ENCODE data around the gene SF3B5. TPM values are rescaled to one million over a fixed set of nuclear protein-coding genes. Genes with fewer than 3 reads are reported as not detected.

SF3B5 gene
- total RNA-seq, 1 experiment from 2014 or later, result 139 TPM

DNA sequence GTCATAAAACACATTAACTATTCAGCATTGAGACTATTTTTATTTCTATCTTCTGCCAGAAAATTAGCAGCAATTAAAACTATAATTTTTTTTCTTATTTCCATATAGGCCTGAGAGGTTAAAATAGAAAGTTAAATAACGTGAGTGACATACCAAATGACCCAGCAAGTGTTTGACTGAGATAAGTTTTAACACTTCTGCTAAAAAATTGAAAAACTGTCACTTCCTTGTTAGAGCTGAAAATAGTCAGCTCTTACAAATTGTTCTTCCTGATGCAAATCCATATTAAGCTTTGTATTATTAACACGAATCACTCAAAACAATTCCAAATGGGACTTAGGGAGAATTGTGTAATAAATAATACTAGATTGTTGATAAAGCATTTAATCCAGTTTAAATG is 28.5 kb upstream of the SF3B5 start:
- H2AFZ ChIP-seq (ENCODE audit: low read length), result no peak overlapping the region
- H4K20me1 ChIP-seq (ENCODE audit: low read length), result no peaks in the 10 kb centered on the region
- H3K27me3 ChIP-seq (ENCODE audit: low read length), result no peaks in the 10 kb centered on the region
- H3K27ac ChIP-seq (ENCODE audit: low read length), result no peak overlapping the region
- no peaks in the 10 kb centered on the region for H3K9me2 ChIP-seq (replicated peaks; ENCODE audit: low read length)
- no peaks in the 10 kb centered on the region for H3F3A ChIP-seq (ENCODE audit: low read length, unreplicated experiment)
- no peaks in the 10 kb centered on the region for H3K9me3 ChIP-seq (ENCODE audit: low read length)
- intact Hi-C loops (cut with micrococcal nuclease), result no loop called here
- ATAC-seq, result no peak
- H3K36me3 ChIP-seq (ENCODE audit: low read depth, low read length), result no peaks in the 10 kb centered on the region
- no peak for DNase-seq
- no TSS peak for BruUV-seq (replicated peaks)
- TF ChIP-seq, protein P1, sequence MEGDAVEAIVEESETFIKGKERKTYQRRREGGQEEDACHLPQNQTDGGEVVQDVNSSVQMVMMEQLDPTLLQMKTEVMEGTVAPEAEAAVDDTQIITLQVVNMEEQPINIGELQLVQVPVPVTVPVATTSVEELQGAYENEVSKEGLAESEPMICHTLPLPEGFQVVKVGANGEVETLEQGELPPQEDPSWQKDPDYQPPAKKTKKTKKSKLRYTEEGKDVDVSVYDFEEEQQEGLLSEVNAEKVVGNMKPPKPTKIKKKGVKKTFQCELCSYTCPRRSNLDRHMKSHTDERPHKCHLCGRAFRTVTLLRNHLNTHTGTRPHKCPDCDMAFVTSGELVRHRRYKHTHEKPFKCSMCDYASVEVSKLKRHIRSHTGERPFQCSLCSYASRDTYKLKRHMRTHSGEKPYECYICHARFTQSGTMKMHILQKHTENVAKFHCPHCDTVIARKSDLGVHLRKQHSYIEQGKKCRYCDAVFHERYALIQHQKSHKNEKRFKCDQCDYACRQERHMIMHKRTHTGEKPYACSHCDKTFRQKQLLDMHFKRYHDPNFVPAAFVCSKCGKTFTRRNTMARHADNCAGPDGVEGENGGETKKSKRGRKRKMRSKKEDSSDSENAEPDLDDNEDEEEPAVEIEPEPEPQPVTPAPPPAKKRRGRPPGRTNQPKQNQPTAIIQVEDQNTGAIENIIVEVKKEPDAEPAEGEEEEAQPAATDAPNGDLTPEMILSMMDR (conservative IDR thresholded peaks at IDR 0.05; ENCODE audit: low read depth, low read length), result no peak
- TF ChIP-seq EZH2 (IDR thresholded peaks at IDR 0.05; ENCODE audit: low read length, unreplicated experiment) (no peak), EZH2phosphoT487 (IDR thresholded peaks at IDR 0.05; ENCODE audit: borderline replicate concordance, low read length) (no peak)
- ChIA-PET CTCF (interaction anchor here (0.5 kb wide), 1 partner anchor 59 kb away, joined by 4 read pairs; no protein-coding TSS in a partner anchor), POLR2A (ENCODE audit: unreplicated experiment) (interaction anchor here (0.8 kb wide), 1 partner anchor 28 kb away, joined by 3 read pairs; no protein-coding TSS in a partner anchor)
- H3K79me2 ChIP-seq (ENCODE audit: low read length), result no peaks in the 10 kb centered on the region
- H3K9ac ChIP-seq (ENCODE audit: low read length), result no peak overlapping the region
- no peak overlapping the region for H3K4me3 ChIP-seq (ENCODE audit: low read length)
- no peak overlapping the region for H3K4me2 ChIP-seq (ENCODE audit: low read length)
- H3K4me1 ChIP-seq (ENCODE audit: insufficient read depth, low read length), result no peaks in the 10 kb centered on the region

DNA sequence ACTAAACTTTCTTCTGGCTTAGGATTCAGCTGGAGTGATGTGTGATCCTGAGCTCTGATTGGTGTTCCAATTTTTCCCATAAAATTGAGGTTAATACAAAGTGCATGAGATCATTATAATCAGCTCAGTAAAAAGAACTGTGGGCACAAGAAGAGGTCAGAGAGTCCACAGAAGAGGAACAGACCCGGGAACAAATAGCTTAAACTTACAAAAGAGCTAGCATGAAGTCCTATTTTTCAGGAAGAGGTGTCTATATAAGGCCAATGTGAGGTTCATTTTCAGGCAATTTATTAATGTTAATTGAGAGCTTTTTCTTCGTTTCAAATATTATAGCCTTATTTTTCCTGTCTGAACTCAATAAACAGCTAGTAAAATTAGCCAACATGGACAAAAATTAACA is 28.0 kb upstream of the SF3B5 start:
- ATAC-seq (no peak), DNase-seq (no peak)
- ChIA-PET POLR2A (ENCODE audit: unreplicated experiment) (no interaction called here), CTCF (interaction anchor here (0.5 kb wide), 1 partner anchor 58 kb away, joined by 4 read pairs; no protein-coding TSS in a partner anchor)
- no peaks in the 10 kb centered on the region for H3F3A ChIP-seq (ENCODE audit: low read length, unreplicated experiment)
- H3K79me2 ChIP-seq (ENCODE audit: low read length), result no peaks in the 10 kb centered on the region
- H3K4me2 ChIP-seq (ENCODE audit: low read length), result no peak overlapping the region
- no peaks in the 10 kb centered on the region for H3K9me3 ChIP-seq (ENCODE audit: low read length)
- H3K27me3 ChIP-seq (ENCODE audit: low read length), result no peaks in the 10 kb centered on the region
- no TSS peak for BruUV-seq (replicated peaks)
- H3K4me1 ChIP-seq (ENCODE audit: insufficient read depth, low read length), result no peaks in the 10 kb centered on the region
- H3K4me3 ChIP-seq (ENCODE audit: low read length), result no peak overlapping the region
- no peak overlapping the region for H3K27ac ChIP-seq (ENCODE audit: low read length)
- H4K20me1 ChIP-seq (ENCODE audit: low read length), result no peaks in the 10 kb centered on the region
- H3K9me2 ChIP-seq (replicated peaks; ENCODE audit: low read length), result no peaks in the 10 kb centered on the region
- H3K9ac ChIP-seq (ENCODE audit: low read length), result no peak overlapping the region
- no peak overlapping the region for H2AFZ ChIP-seq (ENCODE audit: low read length)
- intact Hi-C loops (cut with micrococcal nuclease), result no loop called here
- TF ChIP-seq, protein P1 (conservative IDR thresholded peaks at IDR 0.05; ENCODE audit: low read depth, low read length), result no peak
- no peak for TF ChIP-seq EZH2 (IDR thresholded peaks at IDR 0.05; ENCODE audit: low read length, unreplicated experiment)
- no peak for TF ChIP-seq EZH2phosphoT487 (IDR thresholded peaks at IDR 0.05; ENCODE audit: borderline replicate concordance, low read length)
- H3K36me3 ChIP-seq (ENCODE audit: low read depth, low read length), result no peaks in the 10 kb centered on the region

DNA sequence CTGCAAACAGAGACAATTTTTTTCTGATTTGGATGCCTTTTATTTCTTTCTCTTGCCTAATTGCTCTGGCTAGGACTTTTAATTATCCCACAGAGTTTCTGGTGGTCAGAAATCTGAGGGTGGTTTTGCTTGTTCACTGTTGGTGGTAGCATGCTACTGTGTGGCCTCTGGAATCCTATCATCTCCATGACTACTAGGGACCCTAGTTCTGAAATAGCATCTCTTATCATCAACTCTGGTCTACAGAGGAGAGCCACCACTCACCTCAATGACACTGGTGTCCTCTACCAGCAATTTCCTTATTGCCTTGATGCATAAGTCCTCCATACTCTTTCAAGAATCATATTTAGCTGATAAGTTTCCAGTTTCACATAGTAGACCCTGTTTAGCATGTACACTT is 27.5 kb upstream of the SF3B5 start:
- CTCF ChIA-PET, result no interaction called here
- Histone ChIP-seq H3K9me2 (replicated peaks; ENCODE audit: low read length) (no peaks in the 10 kb centered on the region), H3K4me1 (ENCODE audit: insufficient read depth, low read length) (no peaks in the 10 kb centered on the region), H2AFZ (ENCODE audit: low read length) (no peak overlapping the region), H3K79me2 (ENCODE audit: low read length) (no peaks in the 10 kb centered on the region), H3K36me3 (ENCODE audit: low read depth, low read length) (no peaks in the 10 kb centered on the region), H3K4me3 (ENCODE audit: low read length) (no peak overlapping the region), H4K20me1 (ENCODE audit: low read length) (no peaks in the 10 kb centered on the region), H3K27me3 (ENCODE audit: low read length) (no peaks in the 10 kb centered on the region), H3K9me3 (ENCODE audit: low read length) (no peaks in the 10 kb centered on the region), H3K4me2 (ENCODE audit: low read length) (no peak overlapping the region), H3F3A (ENCODE audit: low read length, unreplicated experiment) (no peaks in the 10 kb centered on the region), H3K9ac (ENCODE audit: low read length) (no peak overlapping the region), H3K27ac (ENCODE audit: low read length) (no peak overlapping the region)
- DNase-seq (no peak), ATAC-seq (no peak)
- no TSS peak for BruUV-seq (replicated peaks)
- POLR2A ChIA-PET (ENCODE audit: unreplicated experiment), result no interaction called here
- intact Hi-C loops (cut with micrococcal nuclease), result no loop called here
- no peak for TF ChIP-seq EZH2phosphoT487 (IDR thresholded peaks at IDR 0.05; ENCODE audit: borderline replicate concordance, low read length)
- no peak for TF ChIP-seq EZH2 (IDR thresholded peaks at IDR 0.05; ENCODE audit: low read length, unreplicated experiment)
- TF ChIP-seq, protein P1 (conservative IDR thresholded peaks at IDR 0.05; ENCODE audit: low read depth, low read length), result no peak

Measured in PC-3 (cell line).